ENCODE data around the gene S1PR2. TPM values are rescaled to one million over a fixed set of nuclear protein-coding genes. Genes with fewer than 3 reads are reported as not detected.

Gene S1PR2
- total and polyA plus RNA-seq, 9 of the 15 experiments (the other 6 are each of a cell fraction or from before 2014, with no cell fraction given) = 1.5 to 3.9 (median 2.0) TPM

GRCh38 chr19:10270180-10270615, 39.1 kb upstream of the S1PR2 start (continued):
- TF ChIP-seq PHF8 (IDR thresholded peaks at IDR 0.05; ENCODE audit: borderline replicate concordance, low read length) (peak; percentile 18; the same call in 1 of the 2 replicates), ZNF57 (CRISPR knock-in tag; IDR thresholded peaks at IDR 0.05) (no peak), ZNF24 (IDR thresholded peaks at IDR 0.05) (no peak), CREM (IDR thresholded peaks at IDR 0.05; ENCODE audit: low read depth) (peak; percentile 66), ELK1 (CRISPR knock-in tag; IDR thresholded peaks at IDR 0.05) (no peak), ZNF583 (CRISPR knock-in tag; IDR thresholded peaks at IDR 0.05) (no peak), TOE1 (IDR thresholded peaks at IDR 0.05; ENCODE audit: borderline replicate concordance) (no peak), TOE1 (CRISPR knock-in tag; IDR thresholded peaks at IDR 0.05; ENCODE audit: borderline replicate concordance, low read depth) (no peak), CTBP1 (IDR thresholded peaks at IDR 0.05; ENCODE audit: borderline replicate concordance) (no peak), CHD1 (IDR thresholded peaks at IDR 0.05; ENCODE audit: low read length) (peak; percentile 33), WHSC1 (IDR thresholded peaks at IDR 0.05; ENCODE audit: low read length) (no peak), SIRT6 (IDR thresholded peaks at IDR 0.05; ENCODE audit: low read depth, low read length) (no peak), ZNF347 (CRISPR knock-in tag; IDR thresholded peaks at IDR 0.05; ENCODE audit: low read depth) (no peak), SP2 (IDR thresholded peaks at IDR 0.05; ENCODE audit: extremely low read depth, low read depth, low read length, poor library complexity, severe bottlenecking) (no peak), RFX5 (IDR thresholded peaks at IDR 0.05; ENCODE audit: low read depth, low read length) (no peak), ZNF263 (CRISPR knock-in tag; IDR thresholded peaks at IDR 0.05; ENCODE audit: borderline replicate concordance) (no peak; the same call in 1 of the 2 replicates)
- TF ChIP-seq, protein P1, sequence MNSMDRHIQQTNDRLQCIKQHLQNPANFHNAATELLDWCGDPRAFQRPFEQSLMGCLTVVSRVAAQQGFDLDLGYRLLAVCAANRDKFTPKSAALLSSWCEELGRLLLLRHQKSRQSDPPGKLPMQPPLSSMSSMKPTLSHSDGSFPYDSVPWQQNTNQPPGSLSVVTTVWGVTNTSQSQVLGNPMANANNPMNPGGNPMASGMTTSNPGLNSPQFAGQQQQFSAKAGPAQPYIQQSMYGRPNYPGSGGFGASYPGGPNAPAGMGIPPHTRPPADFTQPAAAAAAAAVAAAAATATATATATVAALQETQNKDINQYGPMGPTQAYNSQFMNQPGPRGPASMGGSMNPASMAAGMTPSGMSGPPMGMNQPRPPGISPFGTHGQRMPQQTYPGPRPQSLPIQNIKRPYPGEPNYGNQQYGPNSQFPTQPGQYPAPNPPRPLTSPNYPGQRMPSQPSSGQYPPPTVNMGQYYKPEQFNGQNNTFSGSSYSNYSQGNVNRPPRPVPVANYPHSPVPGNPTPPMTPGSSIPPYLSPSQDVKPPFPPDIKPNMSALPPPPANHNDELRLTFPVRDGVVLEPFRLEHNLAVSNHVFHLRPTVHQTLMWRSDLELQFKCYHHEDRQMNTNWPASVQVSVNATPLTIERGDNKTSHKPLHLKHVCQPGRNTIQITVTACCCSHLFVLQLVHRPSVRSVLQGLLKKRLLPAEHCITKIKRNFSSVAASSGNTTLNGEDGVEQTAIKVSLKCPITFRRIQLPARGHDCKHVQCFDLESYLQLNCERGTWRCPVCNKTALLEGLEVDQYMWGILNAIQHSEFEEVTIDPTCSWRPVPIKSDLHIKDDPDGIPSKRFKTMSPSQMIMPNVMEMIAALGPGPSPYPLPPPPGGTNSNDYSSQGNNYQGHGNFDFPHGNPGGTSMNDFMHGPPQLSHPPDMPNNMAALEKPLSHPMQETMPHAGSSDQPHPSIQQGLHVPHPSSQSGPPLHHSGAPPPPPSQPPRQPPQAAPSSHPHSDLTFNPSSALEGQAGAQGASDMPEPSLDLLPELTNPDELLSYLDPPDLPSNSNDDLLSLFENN (IDR thresholded peaks at IDR 0.05; ENCODE audit: low read depth in 2 of 2, low read length in 2 of 2) = peak in 1 of 2 experiments; percentile 31; a peak in 1 of 4 replicates
- TF ChIP-seq, protein P2, sequence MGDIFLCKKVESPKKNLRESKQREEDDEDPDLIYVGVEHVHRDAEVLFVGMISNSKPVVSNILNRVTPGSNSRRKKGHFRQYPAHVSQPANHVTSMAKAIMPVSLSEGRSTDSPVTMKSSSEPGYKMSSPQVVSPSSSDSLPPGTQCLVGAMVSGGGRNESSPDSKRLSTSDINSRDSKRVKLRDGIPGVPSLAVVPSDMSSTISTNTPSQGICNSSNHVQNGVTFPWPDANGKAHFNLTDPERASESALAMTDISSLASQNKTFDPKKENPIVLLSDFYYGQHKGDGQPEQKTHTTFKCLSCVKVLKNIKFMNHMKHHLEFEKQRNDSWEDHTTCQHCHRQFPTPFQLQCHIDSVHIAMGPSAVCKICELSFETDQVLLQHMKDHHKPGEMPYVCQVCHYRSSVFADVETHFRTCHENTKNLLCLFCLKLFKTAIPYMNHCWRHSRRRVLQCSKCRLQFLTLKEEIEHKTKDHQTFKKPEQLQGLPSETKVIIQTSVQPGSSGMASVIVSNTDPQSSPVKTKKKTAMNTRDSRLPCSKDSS (IDR thresholded peaks at IDR 0.05; ENCODE audit: low read depth, partially characterized antibody) = no peak
- TF ChIP-seq, protein P3, sequence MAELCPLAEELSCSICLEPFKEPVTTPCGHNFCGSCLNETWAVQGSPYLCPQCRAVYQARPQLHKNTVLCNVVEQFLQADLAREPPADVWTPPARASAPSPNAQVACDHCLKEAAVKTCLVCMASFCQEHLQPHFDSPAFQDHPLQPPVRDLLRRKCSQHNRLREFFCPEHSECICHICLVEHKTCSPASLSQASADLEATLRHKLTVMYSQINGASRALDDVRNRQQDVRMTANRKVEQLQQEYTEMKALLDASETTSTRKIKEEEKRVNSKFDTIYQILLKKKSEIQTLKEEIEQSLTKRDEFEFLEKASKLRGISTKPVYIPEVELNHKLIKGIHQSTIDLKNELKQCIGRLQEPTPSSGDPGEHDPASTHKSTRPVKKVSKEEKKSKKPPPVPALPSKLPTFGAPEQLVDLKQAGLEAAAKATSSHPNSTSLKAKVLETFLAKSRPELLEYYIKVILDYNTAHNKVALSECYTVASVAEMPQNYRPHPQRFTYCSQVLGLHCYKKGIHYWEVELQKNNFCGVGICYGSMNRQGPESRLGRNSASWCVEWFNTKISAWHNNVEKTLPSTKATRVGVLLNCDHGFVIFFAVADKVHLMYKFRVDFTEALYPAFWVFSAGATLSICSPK (IDR thresholded peaks at IDR 0.05; ENCODE audit: borderline replicate concordance) = no peak
- TF ChIP-seq, protein P4, sequence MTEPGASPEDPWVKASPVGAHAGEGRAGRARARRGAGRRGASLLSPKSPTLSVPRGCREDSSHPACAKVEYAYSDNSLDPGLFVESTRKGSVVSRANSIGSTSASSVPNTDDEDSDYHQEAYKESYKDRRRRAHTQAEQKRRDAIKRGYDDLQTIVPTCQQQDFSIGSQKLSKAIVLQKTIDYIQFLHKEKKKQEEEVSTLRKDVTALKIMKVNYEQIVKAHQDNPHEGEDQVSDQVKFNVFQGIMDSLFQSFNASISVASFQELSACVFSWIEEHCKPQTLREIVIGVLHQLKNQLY (CRISPR knock-in tag; conservative IDR thresholded peaks at IDR 0.05) = no peak

Measured in K562 (cell line).